Fibroblast of villous mesenchyme (primary cell): ENCODE results near the gene CUBN. TPM values are rescaled to one million over a fixed set of nuclear protein-coding genes. Genes with fewer than 3 reads are reported as not detected.

Source experiments
- DNase-seq: peaks from one replicate; pipeline ENCODE4 v3.0.0-alpha.2; 2010; ENCODE audit warnings: low read depth
- H3K4me3 ChIP-seq: 2 replicates; pipeline ENCODE4 v1.5.1; 2011; ENCODE audit warnings: low read depth, mild to moderate bottlenecking, low read length
- total RNA-seq: library from RNA; depleted of rRNA; stranded (reverse); fragments of >200 nt; gene quantifications from 2 replicates; pipeline ENCODE4 v1.2.3, GENCODE V29; 2012
- TF ChIP-seq, protein P1 (sequence below): IDR thresholded peaks from 2 replicates; pipeline ENCODE4 v1.5.1; 2012; ENCODE audit warnings: low read depth, mild to moderate bottlenecking, low read length; ENCODE audit not compliant: insufficient read depth

CUBN gene
- total RNA-seq, 1 donor: 0.86 TPM

DNA sequence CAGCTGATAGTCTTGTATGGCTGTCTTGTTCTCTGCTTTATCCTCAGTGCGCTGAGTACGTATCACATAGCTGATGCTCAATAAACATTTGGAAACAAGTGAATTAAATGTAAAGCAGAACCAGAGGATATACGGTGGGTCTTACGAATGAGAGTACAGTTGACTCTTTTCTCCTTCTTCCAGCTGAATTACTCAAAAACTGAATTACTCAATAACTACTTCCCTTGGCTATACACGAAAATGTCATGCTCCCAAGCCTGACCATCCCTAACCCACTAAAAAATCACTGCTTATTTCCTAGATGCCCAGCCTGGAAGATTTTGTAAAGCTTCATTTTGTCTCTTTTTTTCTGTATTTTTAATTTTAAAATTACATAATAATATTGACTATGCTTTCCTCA lies 309.2 kb downstream of the CUBN start:
- TF ChIP-seq, protein P1, sequence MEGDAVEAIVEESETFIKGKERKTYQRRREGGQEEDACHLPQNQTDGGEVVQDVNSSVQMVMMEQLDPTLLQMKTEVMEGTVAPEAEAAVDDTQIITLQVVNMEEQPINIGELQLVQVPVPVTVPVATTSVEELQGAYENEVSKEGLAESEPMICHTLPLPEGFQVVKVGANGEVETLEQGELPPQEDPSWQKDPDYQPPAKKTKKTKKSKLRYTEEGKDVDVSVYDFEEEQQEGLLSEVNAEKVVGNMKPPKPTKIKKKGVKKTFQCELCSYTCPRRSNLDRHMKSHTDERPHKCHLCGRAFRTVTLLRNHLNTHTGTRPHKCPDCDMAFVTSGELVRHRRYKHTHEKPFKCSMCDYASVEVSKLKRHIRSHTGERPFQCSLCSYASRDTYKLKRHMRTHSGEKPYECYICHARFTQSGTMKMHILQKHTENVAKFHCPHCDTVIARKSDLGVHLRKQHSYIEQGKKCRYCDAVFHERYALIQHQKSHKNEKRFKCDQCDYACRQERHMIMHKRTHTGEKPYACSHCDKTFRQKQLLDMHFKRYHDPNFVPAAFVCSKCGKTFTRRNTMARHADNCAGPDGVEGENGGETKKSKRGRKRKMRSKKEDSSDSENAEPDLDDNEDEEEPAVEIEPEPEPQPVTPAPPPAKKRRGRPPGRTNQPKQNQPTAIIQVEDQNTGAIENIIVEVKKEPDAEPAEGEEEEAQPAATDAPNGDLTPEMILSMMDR: no peak
- no peak for DNase-seq
- H3K4me3 ChIP-seq: no peak overlapping the region

DNA sequence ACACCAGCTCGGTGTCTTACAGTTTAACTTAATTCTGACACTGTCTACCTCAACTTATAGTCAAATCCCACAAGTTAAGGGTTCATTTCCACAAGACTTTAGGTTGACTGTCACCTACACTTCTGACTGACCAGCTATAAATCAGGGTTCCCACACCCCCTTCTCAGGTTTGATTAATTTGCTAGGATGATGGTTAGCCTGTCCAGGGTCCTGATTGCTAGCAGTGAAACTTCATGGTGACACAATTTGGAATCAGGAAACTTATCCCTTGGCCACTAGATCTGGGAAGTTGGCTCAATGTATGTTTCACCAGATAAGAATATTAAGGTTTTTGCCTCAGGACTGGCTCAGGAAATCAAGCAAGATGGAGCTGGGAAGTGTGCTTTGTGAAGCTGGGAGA lies 309.6 kb downstream of the CUBN start:
- TF ChIP-seq, protein P1: no peak
- DNase-seq: no peak
- no peak overlapping the region for H3K4me3 ChIP-seq

GRCh38 chr10:16819436-16819835 lies 310.2 kb downstream of the CUBN start:
- no peak for DNase-seq
- H3K4me3 ChIP-seq: no peak overlapping the region
- TF ChIP-seq, protein P1: no peak

- DNase-seq: no peak
- TF ChIP-seq, protein P1: no peak
- H3K4me3 ChIP-seq: no peak overlapping the region
Measured at GRCh38 chr10:16819026-16819425, 310.6 kb downstream of the CUBN start.

DNA sequence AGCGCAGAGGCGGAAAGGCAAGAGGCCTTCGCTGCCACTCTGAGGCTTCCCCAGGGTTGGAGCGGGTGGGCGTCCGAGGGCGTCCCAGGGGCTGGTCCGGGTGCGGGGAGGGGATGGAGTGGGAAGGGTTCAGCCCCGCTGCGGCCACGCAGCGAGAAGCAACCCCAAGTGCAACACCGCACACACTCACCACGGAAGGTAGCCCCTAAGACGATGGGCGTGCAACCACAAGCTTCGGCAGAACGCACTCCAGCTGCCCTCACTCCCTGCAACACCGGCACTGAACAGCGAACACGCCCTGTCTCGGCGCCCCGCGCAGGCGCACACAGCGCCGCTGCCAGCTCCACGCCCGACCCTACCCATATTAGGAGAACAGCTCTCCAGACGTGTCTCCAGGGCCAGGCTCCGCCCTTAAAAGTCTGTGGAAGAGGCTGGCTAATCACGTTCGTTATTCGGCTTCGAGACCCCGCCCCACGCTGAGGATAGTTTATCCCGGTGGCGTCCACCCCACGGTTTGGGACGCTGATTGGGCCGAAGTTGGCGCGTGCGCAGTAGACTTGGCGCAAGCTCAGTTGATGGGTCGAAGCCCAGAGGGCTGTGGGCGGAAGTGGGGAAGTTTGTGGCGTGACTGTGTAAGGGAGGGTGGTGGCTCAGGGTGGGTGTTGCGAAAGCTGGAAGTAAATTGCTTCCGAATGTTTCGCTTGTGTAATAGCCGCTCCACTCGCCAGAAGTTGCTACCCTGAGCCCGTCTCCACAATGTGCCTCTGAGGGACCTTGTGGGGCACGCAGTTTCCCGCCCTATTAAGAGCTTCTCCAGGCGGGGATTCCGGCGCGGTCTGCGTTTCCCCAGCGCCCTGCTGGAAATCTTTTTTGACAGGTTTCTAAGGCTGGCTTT lies 312.2 kb downstream of the CUBN start, which contains the start of gene RSU1:
Gene RSU1, minus strand, starts transcription at position 300 of the 895 bp plus-strand sequence. CDS start 343 bp downstream, outside the sequence.
- peak within 1 kb of the TSS; percentile 95 for H3K4me3 ChIP-seq
- TF ChIP-seq, protein P1: no peak
- peak; percentile 100 for DNase-seq

- TF ChIP-seq, protein P1: no peak
- peak overlapping the region; percentile 95 for H3K4me3 ChIP-seq
- no peak for DNase-seq
Measured at GRCh38 chr10:16816830-16817124, 312.8 kb downstream of the CUBN start.
